ENCODE results near the gene DEFB131B. TPM values are rescaled to one million over a fixed set of nuclear protein-coding genes. Genes with fewer than 3 reads are reported as not detected.

Gene DEFB131B
- total and polyA plus RNA-seq, 9 of the 15 experiments (the other 6 are each of a cell fraction or from before 2014, with no cell fraction given): not detected

DNA sequence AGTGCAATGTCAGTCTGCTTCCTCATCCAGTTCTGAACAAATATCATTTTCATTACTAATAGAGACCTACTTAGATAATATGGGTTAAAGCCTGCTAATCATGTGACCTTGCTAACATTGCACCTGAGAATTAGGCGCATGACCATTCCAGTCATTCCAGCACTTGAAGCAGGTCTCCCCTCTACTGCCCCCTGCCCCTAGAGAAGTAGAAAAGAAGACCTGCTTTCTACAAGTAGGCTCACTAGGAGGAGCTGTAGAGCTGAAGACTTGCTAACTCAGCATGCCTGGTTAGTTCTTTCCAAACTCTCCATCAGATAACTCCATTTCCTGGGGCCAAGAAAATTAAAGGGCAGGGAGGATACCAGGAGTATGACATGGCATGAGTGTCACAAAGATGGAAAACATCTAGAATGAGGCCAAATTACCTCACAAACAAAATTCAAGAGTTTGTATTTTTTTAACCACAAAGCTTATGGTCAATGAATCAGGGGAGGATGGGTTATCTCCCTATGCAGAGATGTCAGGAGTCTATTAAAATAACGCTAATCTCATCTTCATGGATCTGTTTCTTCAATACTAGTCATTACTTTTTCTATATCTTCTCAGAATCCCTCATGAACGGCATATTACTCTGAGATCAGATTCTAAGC lies 14.2 kb upstream of the DEFB131B start (continued):
- TF ChIP-seq, protein P1, sequence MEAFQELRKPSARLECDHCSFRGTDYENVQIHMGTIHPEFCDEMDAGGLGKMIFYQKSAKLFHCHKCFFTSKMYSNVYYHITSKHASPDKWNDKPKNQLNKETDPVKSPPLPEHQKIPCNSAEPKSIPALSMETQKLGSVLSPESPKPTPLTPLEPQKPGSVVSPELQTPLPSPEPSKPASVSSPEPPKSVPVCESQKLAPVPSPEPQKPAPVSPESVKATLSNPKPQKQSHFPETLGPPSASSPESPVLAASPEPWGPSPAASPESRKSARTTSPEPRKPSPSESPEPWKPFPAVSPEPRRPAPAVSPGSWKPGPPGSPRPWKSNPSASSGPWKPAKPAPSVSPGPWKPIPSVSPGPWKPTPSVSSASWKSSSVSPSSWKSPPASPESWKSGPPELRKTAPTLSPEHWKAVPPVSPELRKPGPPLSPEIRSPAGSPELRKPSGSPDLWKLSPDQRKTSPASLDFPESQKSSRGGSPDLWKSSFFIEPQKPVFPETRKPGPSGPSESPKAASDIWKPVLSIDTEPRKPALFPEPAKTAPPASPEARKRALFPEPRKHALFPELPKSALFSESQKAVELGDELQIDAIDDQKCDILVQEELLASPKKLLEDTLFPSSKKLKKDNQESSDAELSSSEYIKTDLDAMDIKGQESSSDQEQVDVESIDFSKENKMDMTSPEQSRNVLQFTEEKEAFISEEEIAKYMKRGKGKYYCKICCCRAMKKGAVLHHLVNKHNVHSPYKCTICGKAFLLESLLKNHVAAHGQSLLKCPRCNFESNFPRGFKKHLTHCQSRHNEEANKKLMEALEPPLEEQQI (IDR thresholded peaks at IDR 0.05): 0 out of 2 replicates have a peak, but pooled peaks have one; percentile 32
- TF ChIP-seq MGA (IDR thresholded peaks at IDR 0.05) (peak; percentile 35; the same call in 1 of the 2 replicates), C11orf30 (IDR thresholded peaks at IDR 0.05; ENCODE audit: low read depth) (peak; percentile 94)
- TF ChIP-seq, protein P2, sequence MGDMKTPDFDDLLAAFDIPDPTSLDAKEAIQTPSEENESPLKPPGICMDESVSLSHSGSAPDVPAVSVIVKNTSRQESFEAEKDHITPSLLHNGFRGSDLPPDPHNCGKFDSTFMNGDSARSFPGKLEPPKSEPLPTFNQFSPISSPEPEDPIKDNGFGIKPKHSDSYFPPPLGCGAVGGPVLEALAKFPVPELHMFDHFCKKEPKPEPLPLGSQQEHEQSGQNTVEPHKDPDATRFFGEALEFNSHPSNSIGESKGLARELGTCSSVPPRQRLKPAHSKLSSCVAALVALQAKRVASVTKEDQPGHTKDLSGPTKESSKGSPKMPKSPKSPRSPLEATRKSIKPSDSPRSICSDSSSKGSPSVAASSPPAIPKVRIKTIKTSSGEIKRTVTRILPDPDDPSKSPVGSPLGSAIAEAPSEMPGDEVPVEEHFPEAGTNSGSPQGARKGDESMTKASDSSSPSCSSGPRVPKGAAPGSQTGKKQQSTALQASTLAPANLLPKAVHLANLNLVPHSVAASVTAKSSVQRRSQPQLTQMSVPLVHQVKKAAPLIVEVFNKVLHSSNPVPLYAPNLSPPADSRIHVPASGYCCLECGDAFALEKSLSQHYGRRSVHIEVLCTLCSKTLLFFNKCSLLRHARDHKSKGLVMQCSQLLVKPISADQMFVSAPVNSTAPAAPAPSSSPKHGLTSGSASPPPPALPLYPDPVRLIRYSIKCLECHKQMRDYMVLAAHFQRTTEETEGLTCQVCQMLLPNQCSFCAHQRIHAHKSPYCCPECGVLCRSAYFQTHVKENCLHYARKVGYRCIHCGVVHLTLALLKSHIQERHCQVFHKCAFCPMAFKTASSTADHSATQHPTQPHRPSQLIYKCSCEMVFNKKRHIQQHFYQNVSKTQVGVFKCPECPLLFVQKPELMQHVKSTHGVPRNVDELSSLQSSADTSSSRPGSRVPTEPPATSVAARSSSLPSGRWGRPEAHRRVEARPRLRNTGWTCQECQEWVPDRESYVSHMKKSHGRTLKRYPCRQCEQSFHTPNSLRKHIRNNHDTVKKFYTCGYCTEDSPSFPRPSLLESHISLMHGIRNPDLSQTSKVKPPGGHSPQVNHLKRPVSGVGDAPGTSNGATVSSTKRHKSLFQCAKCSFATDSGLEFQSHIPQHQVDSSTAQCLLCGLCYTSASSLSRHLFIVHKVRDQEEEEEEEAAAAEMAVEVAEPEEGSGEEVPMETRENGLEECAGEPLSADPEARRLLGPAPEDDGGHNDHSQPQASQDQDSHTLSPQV (IDR thresholded peaks at IDR 0.05): peak; percentile 45; the same call in 1 of the 2 replicates

Data from K562 (cell line).